ENCODE data around the gene CD160.
"Not testable (repeated sequence)": the region's sequence is repeated elsewhere in the genome, so short reads cannot be mapped to it uniquely, and the experiment has no call there.

GRCh38 chr1:145764231-145764940 lies 45.1 kb downstream of the CD160 start:
- not testable (repeated sequence) for TF ChIP-seq CTCF (conservative IDR thresholded peaks at IDR 0.05); EZH2 (IDR thresholded peaks at IDR 0.05; ENCODE audit: low read depth)
